ENCODE measurements around the gene ST3GAL4.
A peak's percentile ranks its signal among the peaks of the same experiment; 100 is the strongest.
"Not testable (repeated sequence)": the region's sequence is repeated elsewhere in the genome, so short reads cannot be mapped to it uniquely, and the experiment has no call there.

The ST3GAL4 gene

GRCh38 chr11:126355324-126355925, at the start of gene ST3GAL4:
Gene ST3GAL4 (plus strand): TSS chr11:126355686. CDS start chr11:126406156, 50,470 bp downstream.
- DNase-seq (ENCODE audit: low read depth), result no peak

DNA sequence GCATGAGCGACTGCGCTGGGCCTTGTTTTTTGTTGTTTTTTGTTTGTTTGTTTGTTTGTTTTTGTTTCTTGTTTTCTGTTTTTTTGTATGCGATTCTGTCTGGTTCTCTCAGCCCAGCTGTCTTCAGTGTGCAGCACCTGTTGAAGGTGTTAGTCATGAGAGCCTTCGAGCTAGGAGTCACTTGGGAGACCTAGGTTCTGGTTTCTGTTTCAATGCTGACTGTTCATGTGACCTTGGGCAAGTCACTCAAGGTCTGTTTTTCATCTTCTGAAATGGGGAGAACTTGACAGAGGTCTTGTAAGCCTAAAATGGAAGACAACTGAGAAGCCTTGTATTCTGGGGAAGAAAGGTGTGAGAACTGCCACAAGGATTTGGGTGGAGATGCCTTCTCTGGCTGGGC, 49.8 kb upstream of the ST3GAL4 start:
- DNase-seq (ENCODE audit: low read depth), result no peak

GRCh38 chr11:126307706-126308105, 47.8 kb upstream of the ST3GAL4 start:
- no peak for DNase-seq (ENCODE audit: low read depth)

DNA sequence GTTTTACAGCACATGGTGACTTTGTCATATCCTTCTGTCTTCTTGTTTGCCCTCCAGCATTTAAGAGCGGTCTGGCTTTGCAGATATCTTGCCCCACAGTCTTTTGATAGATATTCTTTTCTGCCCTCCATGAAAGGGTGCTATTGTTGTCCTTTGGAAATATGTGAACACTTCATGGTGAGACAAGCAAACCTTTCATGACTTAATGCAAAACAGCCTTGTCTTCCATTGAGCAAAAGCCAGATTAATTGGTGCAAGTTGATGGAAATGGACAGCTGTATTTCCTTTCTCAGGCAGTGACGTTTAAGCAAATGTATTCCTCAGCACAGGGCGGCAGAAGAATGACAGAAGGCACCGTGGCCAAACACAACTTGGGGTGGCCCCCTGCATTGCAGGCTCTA, 47.2 kb upstream of the ST3GAL4 start:
- no peak for DNase-seq (ENCODE audit: low read depth)

DNA sequence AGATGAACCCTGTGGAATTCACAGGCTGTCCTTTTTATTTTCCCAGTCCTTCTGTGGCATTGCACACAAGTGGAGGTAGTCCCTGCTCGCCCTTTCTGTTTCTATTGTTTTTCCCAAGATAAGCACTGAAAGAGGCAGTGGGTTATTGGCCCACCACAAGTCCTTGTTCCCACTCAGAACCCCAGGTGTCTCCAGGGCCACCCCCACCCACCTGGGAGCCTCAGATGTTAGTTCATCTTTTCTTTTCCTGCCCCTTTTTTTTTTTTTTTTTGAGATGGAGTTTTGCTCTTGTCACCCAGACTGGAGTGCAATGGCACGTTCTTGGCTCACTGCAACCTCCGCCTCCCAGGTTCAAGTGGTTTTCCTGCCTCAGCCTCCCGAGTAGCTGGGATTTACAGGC, 46.7 kb upstream of the ST3GAL4 start:
- DNase-seq (ENCODE audit: low read depth), result not testable (repeated sequence)

DNA sequence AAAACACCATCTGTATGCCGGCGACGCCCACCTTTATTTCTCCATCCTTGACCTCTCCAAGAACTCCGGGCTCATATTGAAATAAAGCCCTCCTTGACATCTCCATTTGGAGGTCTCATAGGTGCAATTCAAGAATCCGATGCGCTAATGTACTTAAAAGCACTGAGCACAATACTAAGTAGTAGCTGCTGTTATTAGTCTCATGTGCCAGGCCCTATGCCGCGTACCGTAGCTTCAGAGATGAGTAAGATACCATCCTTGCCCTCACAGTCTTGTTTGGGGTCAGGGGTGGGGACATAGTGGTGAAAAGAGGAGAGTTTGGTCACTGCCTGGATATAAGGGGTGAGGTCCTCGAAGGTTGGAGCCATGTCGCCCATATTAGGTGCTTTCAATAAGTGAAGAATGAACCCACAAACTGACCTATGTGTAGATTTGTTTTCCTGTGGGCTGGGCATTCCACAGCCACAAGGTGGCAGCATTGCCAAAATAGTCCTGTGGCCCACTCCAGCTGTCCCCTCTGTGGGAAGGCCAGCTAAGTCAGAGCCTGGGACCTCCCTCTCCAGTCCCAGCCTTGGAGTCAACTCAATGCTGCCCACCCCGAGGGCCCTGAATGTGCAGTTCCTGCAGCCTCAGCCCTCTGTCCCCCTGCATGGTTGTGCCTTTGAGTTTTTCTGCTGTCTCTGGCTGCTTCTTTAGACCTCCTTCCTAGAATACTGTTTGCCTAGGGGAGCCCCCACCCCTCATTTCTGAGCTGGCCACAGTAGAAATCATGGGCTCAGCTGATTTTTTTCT, 45.1 kb upstream of the ST3GAL4 start:
- DNase-seq (ENCODE audit: low read depth), result no peak

DNA sequence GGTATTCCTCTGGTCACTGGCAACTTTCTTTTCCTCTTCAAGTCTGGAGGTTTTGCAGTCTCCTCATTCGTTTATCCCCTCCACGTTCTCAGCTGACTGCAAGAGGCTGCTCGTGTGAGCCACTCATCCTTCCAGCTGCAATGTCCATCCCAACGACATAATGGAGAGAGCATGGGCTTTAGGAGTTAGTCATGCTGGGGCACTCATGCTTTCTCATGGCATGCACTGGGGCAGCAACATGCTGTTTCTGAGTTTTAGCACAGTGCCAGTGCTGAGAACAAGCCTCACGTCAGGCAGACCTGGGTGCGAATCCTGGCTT, 44.5 kb upstream of the ST3GAL4 start:
- DNase-seq (ENCODE audit: low read depth), result no peak

DNA sequence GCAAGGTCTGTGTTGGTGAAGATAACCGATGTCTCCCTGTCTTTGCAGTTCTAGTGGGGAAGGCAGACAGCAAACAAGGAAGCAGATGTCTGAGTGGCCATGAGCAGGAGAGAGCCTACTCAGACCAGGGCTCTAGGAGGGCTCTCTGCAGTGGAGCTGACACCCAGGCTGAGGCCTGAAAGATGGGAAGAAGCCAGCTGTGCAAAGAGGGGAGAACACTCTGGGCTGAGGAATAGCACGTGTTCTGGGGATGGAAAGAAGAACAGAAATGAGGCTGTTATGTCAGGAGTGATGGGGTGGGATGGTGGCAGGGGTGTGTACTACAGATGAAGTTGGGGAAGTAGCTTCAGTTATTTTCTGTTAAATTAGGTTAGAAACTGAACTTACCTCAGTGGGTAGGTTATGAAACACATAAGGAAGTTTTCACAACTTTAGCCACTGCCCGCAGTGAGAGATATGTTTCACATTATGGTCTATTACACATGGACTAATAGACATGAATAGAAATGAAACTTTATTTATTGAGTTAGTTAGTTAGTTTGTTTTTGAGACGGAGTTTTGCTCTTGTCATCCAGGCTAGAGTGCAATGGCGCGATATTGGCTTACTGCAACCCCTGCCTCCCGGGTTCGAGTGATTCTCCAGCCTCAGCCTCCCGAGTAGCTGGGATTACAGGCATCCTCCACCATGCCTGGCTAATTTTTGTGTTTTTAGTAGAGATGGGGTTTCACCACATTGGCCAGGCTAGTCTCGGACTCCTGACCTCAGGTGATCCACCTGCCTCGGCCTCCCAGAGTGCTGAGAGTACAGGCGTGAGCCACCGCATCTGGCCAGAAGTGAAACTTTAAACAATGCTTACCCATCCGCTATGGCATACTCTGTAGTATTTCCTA, 43.8 kb upstream of the ST3GAL4 start:
- DNase-seq (ENCODE audit: low read depth), result no peak

DNA sequence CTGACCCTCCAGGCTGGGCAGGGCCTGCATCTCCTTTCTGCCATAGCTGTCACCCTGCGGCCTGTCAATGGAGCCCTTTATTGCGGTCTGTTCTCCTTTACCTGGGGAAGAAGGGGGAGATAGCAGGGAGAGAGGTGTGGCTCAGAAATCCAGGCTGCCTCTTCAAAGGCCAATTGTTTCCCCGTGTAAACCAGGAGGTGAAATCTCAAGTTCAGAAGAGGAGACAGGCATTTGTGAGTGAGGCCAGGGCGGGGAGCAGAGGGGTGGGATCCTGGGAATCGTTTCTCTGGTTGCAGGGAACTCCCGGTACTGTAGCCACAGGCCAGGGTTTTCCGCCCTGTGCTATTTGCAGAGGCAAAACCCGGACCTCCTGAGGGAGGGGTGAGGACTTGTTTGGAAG, 42.5 kb upstream of the ST3GAL4 start:
- DNase-seq (ENCODE audit: low read depth), result no peak

GRCh38 chr11:126313826-126314225, 41.7 kb upstream of the ST3GAL4 start:
- DNase-seq (ENCODE audit: low read depth), result no peak

GRCh38 chr11:126317432-126317755, 38.1 kb upstream of the ST3GAL4 start:
- DNase-seq (ENCODE audit: low read depth), result no peak

GRCh38 chr11:126317756-126318573, 37.5 kb upstream of the ST3GAL4 start:
- no peak for DNase-seq (ENCODE audit: low read depth)

- DNase-seq (ENCODE audit: low read depth), result peak; percentile 94
These were observed 36.7 kb upstream of the ST3GAL4 start for GRCh38 chr11:126318574-126319373.

- DNase-seq (ENCODE audit: low read depth), result no peak
These were observed 36.1 kb upstream of the ST3GAL4 start for GRCh38 chr11:126319374-126319740.

DNA sequence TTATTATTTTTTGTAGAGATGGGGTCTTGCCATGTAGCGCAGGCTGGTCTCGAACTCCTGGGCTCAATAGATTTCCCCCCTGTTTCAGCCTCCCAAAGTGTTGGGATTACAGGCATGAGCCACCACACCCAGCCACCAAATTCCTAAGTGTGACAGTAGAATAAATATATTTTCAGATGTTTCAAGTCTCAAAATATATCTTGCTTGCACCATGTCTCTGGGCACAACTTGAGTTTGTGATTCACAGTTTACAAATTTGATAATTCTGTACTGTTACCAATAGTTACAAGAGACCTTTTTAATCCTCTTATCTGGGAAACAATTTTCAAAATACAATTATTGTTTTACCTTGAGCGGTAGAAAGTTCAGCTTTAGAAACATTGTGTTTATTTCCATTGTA, 32.5 kb upstream of the ST3GAL4 start:
- DNase-seq (ENCODE audit: low read depth), result no peak

GRCh38 chr11:126327281-126328000, 28.0 kb upstream of the ST3GAL4 start:
- no peak for DNase-seq (ENCODE audit: low read depth)

DNA sequence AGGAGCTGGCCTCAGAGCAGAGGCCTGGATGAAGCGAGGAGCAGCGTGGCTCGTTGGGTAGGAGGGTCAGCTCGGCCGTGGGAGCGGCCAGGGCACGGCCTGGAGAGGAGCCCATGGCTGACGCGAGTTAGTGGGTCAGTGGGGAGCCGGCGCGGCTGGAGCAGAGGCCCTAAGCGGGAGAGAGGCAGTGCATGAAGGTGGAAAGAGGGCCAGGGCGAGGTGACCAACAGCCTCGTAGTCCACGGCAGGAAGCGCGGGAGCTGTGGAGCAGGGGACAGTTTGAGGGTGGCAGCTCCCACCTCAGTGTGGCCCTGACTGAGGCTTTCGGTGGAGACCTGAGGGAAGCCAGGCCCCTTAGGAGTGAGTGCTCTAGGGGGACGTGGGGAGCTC, 27.5 kb upstream of the ST3GAL4 start:
- no peak for DNase-seq (ENCODE audit: low read depth)

DNA sequence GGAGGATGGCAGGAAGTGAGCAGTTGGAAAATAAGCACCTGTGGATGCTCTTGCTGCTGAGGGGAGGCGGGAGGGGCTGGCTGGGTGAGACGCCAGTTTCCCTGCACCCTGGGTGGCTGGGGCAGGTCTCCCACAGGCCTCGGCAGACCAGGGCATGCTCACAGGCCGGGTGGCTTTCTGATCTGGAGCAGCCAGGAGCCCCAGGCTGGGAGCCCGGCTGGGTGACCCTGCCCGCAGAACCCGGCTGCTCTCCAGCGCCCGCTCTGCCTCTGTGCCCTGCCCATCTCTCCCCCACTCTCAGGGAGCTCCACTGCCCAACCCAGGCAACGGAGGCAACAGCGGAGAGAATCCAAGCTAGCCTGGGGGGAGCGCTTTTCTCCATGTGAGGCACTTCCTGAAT, 27.0 kb upstream of the ST3GAL4 start:
- DNase-seq (ENCODE audit: low read depth), result no peak

DNA sequence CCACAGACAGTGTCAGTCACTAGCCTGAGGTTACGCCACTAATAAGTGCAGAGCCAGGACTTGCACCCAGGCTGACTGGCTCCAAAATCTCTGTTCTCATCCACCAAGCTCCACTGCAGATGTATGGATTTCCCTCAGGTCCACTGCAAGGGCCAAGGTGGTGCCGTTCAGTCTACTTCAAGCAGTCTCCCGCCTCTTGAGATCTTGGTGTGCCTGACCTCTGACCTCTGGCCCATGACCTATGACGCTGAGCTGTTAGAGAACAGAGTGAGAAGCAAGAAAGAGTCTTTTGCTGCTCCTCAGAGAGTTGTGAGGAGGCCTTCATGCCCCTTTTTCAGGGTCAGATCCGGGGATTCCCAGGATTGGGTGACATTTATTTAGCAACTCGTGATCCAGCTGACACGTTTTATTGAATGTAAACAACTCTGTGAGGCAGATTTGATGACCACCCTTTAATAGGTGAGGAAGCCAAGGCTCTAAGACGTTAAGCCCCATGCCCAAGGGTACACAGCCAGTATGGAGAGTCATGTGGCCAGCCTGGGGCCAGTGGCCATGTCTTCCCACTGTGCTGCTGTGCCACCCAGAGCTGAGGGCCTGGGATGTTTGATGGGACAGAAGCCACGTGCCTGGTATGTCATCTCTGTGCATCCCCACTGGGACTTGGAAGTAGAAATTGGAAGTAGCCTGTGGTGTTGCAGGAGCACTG, 26.4 kb upstream of the ST3GAL4 start:
- no peak for DNase-seq (ENCODE audit: low read depth)

DNA sequence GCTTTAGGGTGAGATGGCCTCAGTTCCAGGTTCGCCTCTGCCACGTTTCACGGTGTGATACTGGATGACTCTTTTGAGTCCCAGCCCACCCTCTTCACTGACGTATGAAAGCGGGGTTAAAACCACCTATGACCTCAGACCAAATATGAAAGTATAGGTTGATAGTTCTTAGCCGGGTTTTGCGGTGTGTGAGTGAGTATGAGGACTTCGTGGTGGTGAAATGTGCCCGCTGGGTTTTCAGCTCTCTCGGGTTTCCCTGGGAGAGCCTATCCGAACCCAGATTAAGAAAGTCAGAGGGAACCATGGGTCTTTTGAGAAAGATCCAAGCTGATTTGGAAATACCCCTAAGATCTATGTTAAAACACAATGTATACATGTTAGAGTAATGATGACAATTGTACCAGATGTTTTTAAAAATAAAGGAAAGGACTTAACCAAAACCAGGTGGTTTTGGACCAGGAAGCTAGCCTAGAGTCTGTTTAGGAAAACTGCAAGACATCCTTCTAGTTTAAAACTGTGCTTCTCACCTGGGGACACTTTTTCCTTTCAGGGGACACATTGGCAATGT, 25.8 kb upstream of the ST3GAL4 start:
- DNase-seq (ENCODE audit: low read depth), result no peak

Measured in non-pigmented ciliary epithelial cell (primary cell).